GM19438 (cell line): Measurements from ENCODE around the gene MTREX.

Source experiments
- ATAC-seq: cut with Tn5 transposase; IDR thresholded peaks from one replicate; pipeline ENCODE4 v1.9.1; 2021; ENCODE audit warnings: low read depth; ENCODE audit not compliant: unreplicated experiment

Gene MTREX

GRCh38 chr5:55372130-55372925 is 64.5 kb downstream of the MTREX start:
- ATAC-seq = no peak

GRCh38 chr5:55377810-55378209 is 70.0 kb downstream of the MTREX start:
- no peak for ATAC-seq

GRCh38 chr5:55383254-55383653 is 75.5 kb downstream of the MTREX start:
- no peak for ATAC-seq

- no peak for ATAC-seq
Measured at GRCh38 chr5:55384072-55384471, 76.3 kb downstream of the MTREX start.

GRCh38 chr5:55385227-55385626 is 77.4 kb downstream of the MTREX start:
- no peak for ATAC-seq

GRCh38 chr5:55385846-55386245 is 78.1 kb downstream of the MTREX start:
- ATAC-seq = no peak

- ATAC-seq = no peak
Measured at GRCh38 chr5:55386356-55386755, 78.6 kb downstream of the MTREX start.

- ATAC-seq = no peak
Measured at GRCh38 chr5:55387865-55388264, 80.1 kb downstream of the MTREX start.

- ATAC-seq = no peak
Measured at GRCh38 chr5:55391707-55392106, 83.9 kb downstream of the MTREX start.

GRCh38 chr5:55392669-55393068 is 84.9 kb downstream of the MTREX start:
- no peak for ATAC-seq

- ATAC-seq = no peak
Measured at GRCh38 chr5:55393501-55394175, 85.8 kb downstream of the MTREX start.

- ATAC-seq = no peak
Measured at GRCh38 chr5:55402199-55402598, 94.4 kb downstream of the MTREX start.

- ATAC-seq = no peak
Measured at GRCh38 chr5:55406292-55406691, 98.5 kb downstream of the MTREX start.

- no peak for ATAC-seq
Measured at GRCh38 chr5:55407059-55407684, 99.4 kb downstream of the MTREX start.

- ATAC-seq = no peak
Measured at GRCh38 chr5:55407984-55408383, 100.2 kb downstream of the MTREX start.

- ATAC-seq = no peak
Measured at GRCh38 chr5:55409775-55410174, 102.0 kb downstream of the MTREX start.

GRCh38 chr5:55410845-55411244 is 103.1 kb downstream of the MTREX start:
- ATAC-seq = no peak

GRCh38 chr5:55411876-55412275 is 104.1 kb downstream of the MTREX start:
- ATAC-seq = no peak

- ATAC-seq = no peak
Measured at GRCh38 chr5:55413644-55414043, 105.9 kb downstream of the MTREX start.

GRCh38 chr5:55415071-55415470 is 107.3 kb downstream of the MTREX start:
- no peak for ATAC-seq

GRCh38 chr5:55416306-55416705 is 108.5 kb downstream of the MTREX start:
- ATAC-seq = no peak
